Upper lobe of right lung (tissue), 1 donor: ENCODE results near the gene SUN5. TPM values are rescaled to one million over a fixed set of nuclear protein-coding genes. Genes with fewer than 3 reads are reported as not detected.

Source experiments
- ATAC-seq: fragments of 200-7000 bp; cut with Tn5 transposase; one replicate; pipeline ENCODE4 v1.9.1; 2020; ENCODE audit warnings: mild to moderate bottlenecking, moderate library complexity
- DNase-seq: peaks from one replicate; pipeline ENCODE4 v3.0.0-alpha.2; 2020
- H3K27ac ChIP-seq: fragments of 200-600 bp; one replicate; pipeline ENCODE4 v1.8.0; 2022
- H3K27me3 ChIP-seq: fragments of 200-600 bp; one replicate; pipeline ENCODE4 v1.8.0; 2022; ENCODE audit warnings: mild to moderate bottlenecking
- H3K36me3 ChIP-seq: fragments of 200-600 bp; one replicate; pipeline ENCODE4 v1.8.0; 2022
- H3K4me1 ChIP-seq: fragments of 200-600 bp; one replicate; pipeline ENCODE4 v1.8.0; 2022
- H3K4me3 ChIP-seq: fragments of 200-600 bp; one replicate; pipeline ENCODE4 v1.8.0; 2022; ENCODE audit warnings: mild to moderate bottlenecking
- H3K9me3 ChIP-seq: fragments of 200-600 bp; one replicate; pipeline ENCODE4 v1.8.0; 2022
- intact Hi-C: fragments of 100-400 bp; cut with DNase I; formaldehyde crosslinking; loops from one replicate; pipeline ENCODE4 v1.11.0; 2022
- total RNA-seq: library from RNA; stranded (reverse); fragmentation: NEBNext Ultra II Directional; extraction: Animal tissue kit (Norgen Biotek cat#: 25700); gene quantifications from one replicate; pipeline ENCODE4 v1.2.1, GENCODE V29; 2021
- TF ChIP-seq, protein P1 (sequence below): fragments of 200-600 bp; IDR thresholded peaks from one replicate; pipeline ENCODE4 v1.8.0; 2022; ENCODE audit warnings: antibody characterized with exemption
- donor health status: DM: no; HTN: yes; CAD: no; lungs with severe emphysema.

The SUN5 gene
- total RNA-seq, 1 donor from 2014 or later = not detected

DNA sequence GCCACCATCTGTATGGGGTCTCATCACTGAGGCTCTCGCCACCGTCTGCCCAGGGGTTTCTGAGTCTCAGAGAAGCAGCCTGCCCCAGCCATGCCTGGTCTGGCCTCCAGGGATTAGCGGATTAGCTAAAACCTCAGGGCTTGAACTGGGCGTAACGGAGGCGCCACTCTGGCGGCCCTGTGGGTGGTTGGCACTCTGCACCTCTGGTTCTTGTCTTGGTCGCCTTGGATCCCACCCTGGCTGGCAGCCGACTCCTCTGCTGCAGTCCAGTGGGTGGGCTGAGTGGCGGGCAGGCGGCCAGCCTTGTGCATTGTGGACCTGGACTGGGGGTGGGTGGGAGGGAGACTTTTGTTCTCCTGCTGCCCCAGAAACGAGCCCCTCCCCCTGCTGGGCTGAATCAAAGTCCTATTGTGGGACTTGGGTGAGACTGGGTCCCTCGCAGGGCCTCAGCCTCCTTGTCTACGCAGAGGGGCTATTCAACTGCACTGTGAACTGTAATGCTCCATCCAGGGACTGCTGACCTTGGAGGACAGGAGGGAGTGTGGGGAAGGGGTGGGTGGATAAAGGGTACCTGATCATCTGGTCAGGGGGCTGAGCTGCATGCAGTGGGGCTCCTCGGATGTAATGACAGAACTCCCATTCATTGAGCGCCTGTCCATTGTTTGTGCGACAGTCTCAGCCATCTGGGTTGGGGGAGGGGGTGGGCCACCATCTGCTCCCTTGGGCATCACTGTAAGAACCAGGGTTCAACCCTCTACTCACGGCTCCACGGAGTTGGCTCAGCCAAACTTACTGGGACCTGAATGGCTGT lies 23.9 kb downstream of the SUN5 start:
- DNase-seq (peak; percentile 45), ATAC-seq (no peak)
- Histone ChIP-seq H3K4me1 (no peaks in the 10 kb centered on the region), H3K27me3 (no peaks in the 10 kb centered on the region), H3K36me3 (no peaks in the 10 kb centered on the region), H3K27ac (no peak overlapping the region), H3K4me3 (no peak overlapping the region), H3K9me3 (no peaks in the 10 kb centered on the region)
- intact Hi-C loops = no loop called here
- TF ChIP-seq, protein P1, sequence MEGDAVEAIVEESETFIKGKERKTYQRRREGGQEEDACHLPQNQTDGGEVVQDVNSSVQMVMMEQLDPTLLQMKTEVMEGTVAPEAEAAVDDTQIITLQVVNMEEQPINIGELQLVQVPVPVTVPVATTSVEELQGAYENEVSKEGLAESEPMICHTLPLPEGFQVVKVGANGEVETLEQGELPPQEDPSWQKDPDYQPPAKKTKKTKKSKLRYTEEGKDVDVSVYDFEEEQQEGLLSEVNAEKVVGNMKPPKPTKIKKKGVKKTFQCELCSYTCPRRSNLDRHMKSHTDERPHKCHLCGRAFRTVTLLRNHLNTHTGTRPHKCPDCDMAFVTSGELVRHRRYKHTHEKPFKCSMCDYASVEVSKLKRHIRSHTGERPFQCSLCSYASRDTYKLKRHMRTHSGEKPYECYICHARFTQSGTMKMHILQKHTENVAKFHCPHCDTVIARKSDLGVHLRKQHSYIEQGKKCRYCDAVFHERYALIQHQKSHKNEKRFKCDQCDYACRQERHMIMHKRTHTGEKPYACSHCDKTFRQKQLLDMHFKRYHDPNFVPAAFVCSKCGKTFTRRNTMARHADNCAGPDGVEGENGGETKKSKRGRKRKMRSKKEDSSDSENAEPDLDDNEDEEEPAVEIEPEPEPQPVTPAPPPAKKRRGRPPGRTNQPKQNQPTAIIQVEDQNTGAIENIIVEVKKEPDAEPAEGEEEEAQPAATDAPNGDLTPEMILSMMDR = no peak

DNA sequence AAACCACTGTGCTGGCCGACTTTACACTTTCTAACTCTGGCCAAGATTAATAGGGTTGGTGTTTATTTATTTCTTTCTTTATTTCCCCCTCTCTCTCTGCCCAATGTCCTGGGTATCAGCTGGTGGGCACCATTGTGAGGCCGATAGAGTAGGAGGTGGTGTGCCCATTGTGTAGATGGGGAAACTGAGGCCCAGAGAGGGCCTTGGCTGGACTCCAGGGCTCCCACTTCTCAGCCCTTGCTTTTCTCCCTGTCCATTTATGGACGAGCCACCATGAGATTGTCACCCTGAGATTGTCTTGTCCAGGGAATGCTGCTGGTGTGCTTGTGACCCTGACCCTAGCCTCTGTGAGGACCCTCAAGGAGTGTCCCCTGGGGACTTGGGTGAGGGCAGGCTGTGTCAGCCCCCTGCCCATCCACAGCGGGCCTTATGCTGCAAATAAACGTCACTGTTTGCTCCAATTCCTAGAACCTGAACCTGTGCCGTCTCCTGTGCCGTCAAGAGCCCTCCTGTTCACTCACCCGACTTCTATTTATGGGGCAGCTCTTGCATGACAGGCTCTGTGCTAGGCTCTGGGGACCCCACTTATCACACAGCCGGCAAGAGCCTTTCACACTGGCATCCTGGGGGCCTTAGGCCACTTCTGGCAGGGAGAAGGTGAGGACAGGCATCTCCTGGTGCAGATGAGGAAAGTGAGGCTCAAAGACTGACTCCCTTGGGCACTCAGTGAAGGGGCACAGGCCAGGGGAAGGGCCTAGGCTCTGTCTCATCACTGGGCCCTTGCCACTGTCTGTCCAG lies 24.8 kb downstream of the SUN5 start:
- no peaks in the 10 kb centered on the region for H3K4me1 ChIP-seq
- H3K27me3 ChIP-seq = no peaks in the 10 kb centered on the region
- ATAC-seq = no peak
- H3K4me3 ChIP-seq = no peak overlapping the region
- H3K27ac ChIP-seq = no peak overlapping the region
- DNase-seq = peak; percentile 34
- H3K9me3 ChIP-seq = no peaks in the 10 kb centered on the region
- H3K36me3 ChIP-seq = no peaks in the 10 kb centered on the region
- intact Hi-C loops = no loop called here
- TF ChIP-seq, protein P1 = no peak

DNA sequence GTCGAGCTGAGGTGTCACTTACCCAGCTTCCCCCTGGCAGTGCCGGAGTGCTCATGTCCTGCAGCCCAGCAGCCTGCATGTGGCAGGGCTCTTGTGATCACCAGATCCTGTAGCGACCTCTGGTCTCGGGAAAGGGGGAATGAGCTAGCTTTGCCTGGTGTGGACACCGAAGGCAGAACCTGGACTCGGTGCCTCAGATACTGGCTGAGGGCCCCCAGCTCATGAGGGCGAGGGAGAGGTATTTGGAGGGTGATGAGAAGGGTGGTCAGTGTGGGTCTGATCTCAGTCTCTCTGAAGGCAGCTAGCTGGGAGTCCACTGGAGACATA lies 26.3 kb downstream of the SUN5 start:
- Histone ChIP-seq H3K4me3 (no peak overlapping the region), H3K36me3 (no peaks in the 10 kb centered on the region), H3K4me1 (no peaks in the 10 kb centered on the region), H3K9me3 (no peaks in the 10 kb centered on the region), H3K27ac (no peak overlapping the region), H3K27me3 (no peaks in the 10 kb centered on the region)
- TF ChIP-seq, protein P1 = no peak
- ATAC-seq (no peak), DNase-seq (peak; percentile 21)
- intact Hi-C loops = no loop called here

DNA sequence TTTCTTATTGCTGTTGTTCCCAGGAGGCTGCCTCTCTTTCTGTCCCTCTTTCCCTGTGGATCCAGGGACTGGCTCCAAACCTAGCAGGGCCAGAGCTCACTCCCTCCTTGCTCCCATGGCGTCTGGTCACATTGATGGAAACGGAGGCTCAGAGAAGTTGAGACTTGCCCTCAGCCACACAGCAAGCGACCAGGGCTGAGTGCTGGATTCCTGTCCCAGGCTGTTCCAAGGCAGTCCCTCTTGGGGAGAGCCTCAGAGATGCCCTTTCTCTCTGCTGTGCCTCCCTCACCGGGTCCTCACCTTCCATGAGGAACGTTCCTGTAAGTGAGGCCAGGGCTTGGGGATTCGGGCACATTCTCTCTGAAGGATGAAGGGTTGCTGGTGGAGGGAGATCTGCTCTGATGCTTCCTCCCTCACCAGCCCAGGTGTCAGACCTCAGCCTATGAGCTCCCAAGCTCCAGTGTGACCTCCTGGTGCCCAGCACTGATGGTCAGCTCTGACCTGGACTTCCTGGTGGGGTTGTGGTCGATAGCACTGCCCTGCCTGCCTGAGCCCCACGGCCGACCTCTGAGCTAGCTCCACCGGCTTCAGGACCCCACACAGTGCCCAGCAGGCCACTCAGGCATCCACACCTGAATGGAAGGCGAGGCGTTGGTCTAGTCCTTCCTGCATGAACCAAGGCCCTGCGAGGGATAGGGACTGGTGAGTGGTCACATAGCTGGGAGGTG lies 26.8 kb downstream of the SUN5 start:
- no peaks in the 10 kb centered on the region for H3K27me3 ChIP-seq
- ATAC-seq (no peak), DNase-seq (peak; percentile 41)
- no peaks in the 10 kb centered on the region for H3K9me3 ChIP-seq
- TF ChIP-seq, protein P1 = no peak
- intact Hi-C loops = no loop called here
- H3K4me3 ChIP-seq = no peak overlapping the region
- no peak overlapping the region for H3K27ac ChIP-seq
- no peaks in the 10 kb centered on the region for H3K4me1 ChIP-seq
- no peaks in the 10 kb centered on the region for H3K36me3 ChIP-seq

DNA sequence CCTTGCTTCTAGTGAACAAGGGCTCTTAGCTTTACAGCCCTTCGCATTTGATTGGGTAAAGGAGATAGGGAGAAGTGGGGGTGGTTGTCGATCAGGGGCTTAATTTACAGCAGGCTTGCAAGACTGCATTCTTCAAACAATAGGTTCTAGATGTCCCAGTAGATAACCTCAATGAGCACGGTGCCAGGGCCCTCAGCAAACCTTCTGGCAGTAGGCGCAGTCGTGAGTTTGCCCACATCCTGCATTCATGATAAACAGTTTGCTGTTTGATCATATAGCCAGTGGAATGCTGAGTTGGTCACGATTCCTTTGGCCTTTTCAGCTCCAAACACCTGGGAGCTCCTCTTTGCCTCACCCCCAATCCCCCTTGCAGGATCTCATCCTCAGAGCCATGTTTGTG lies 27.5 kb downstream of the SUN5 start:
- TF ChIP-seq, protein P1 = no peak
- intact Hi-C loops = no loop called here

More for the DNA sequence above, 27.5 kb downstream of the SUN5 start:
- DNase-seq (no peak), ATAC-seq (no peak)
- no peaks in the 10 kb centered on the region for H3K4me1 ChIP-seq
- no peaks in the 10 kb centered on the region for H3K9me3 ChIP-seq
- no peaks in the 10 kb centered on the region for H3K27me3 ChIP-seq
- no peak overlapping the region for H3K27ac ChIP-seq
- no peak overlapping the region for H3K4me3 ChIP-seq
- H3K36me3 ChIP-seq = no peaks in the 10 kb centered on the region
